DOHH2 (cell line): Measurements from ENCODE around the gene NBEA.

Experiments
- H3F3A ChIP-seq: fragments of 200-600 bp; sonication (generic), shearing (Covaris generic); 2 replicates; pipeline ENCODE4 v1.6.0; 2016; ENCODE audit warnings: antibody characterized with exemption, mild to moderate bottlenecking; ENCODE audit not compliant: control insufficient read depth, insufficient read depth
- H3K27ac ChIP-seq: fragments of 200-600 bp; sonication (generic); 2 replicates; pipeline ENCODE4 v1.5.1; 2014; ENCODE audit warnings: low read depth, mild to moderate bottlenecking, low read length, moderate library complexity
- H3K27me3 ChIP-seq: fragments of 200-600 bp; sonication (generic); 2 replicates; pipeline ENCODE4 v1.6.1; 2014; ENCODE audit warnings: mild to moderate bottlenecking, low read length, mixed read lengths; ENCODE audit not compliant: control insufficient read depth
- H3K36me3 ChIP-seq: fragments of 200-600 bp; sonication (generic); 2 replicates; pipeline ENCODE4 v1.6.1; 2014; ENCODE audit warnings: mild to moderate bottlenecking, low read length, moderate library complexity, mixed read lengths; ENCODE audit not compliant: control insufficient read depth
- H3K4me1 ChIP-seq: fragments of 200-600 bp; sonication (generic); 2 replicates; pipeline ENCODE4 v1.6.1; 2014; ENCODE audit warnings: mild to moderate bottlenecking, low read length, mixed read lengths; ENCODE audit not compliant: control insufficient read depth
- H3K4me2 ChIP-seq: fragments of 200-600 bp; sonication (generic); 2 replicates; pipeline ENCODE4 v1.6.0; 2014; ENCODE audit warnings: mild to moderate bottlenecking, low read length, moderate library complexity
- H3K4me3 ChIP-seq: fragments of 200-600 bp; sonication (generic); 2 replicates; pipeline ENCODE4 v1.5.1; 2014; ENCODE audit warnings: mild to moderate bottlenecking, low read length, mixed read lengths
- H3K79me2 ChIP-seq: fragments of 200-600 bp; sonication (generic); 2 replicates; pipeline ENCODE4 v1.6.1; 2014; ENCODE audit warnings: mild to moderate bottlenecking, low read length, mixed read lengths; ENCODE audit not compliant: control insufficient read depth
- H3K9me2 ChIP-seq: fragments of 200-600 bp; sonication (generic); replicated peaks from 2 replicates; pipeline ENCODE4 v1.6.1; 2014; ENCODE audit warnings: mild to moderate bottlenecking, low read length, mixed read lengths; ENCODE audit not compliant: control insufficient read depth
- H3K9me3 ChIP-seq: fragments of 200-600 bp; sonication (generic); 2 replicates; pipeline ENCODE4 v1.6.1; 2014; ENCODE audit warnings: antibody characterized with exemption, low read length, mixed read lengths; ENCODE audit not compliant: control insufficient read depth, insufficient read depth
- H4K20me1 ChIP-seq: fragments of 200-600 bp; sonication (generic); 2 replicates; pipeline ENCODE4 v1.6.0; 2014; ENCODE audit warnings: low read depth, mild to moderate bottlenecking, antibody characterized with exemption, low read length, moderate library complexity; ENCODE audit not compliant: control insufficient read depth, insufficient read depth
- CTCF ChIP-seq: fragments of 200-600 bp; sonication (generic); IDR thresholded peaks from one replicate; pipeline ENCODE4 v1.5.1; 2014; ENCODE audit warnings: antibody characterized with exemption, mild to moderate bottlenecking, low read depth, low read length; ENCODE audit not compliant: poor library complexity, severe bottlenecking
- EZH2phosphoT487 ChIP-seq: fragments of 200-600 bp; sonication (generic); IDR thresholded peaks from 2 replicates; pipeline ENCODE4 v1.6.1; 2017; ENCODE audit warnings: borderline replicate concordance, mild to moderate bottlenecking, antibody characterized with exemption, low read length, moderate library complexity, mixed read lengths

The NBEA gene

GRCh38 chr13:34943436-34944273 lies 1.6 kb downstream of the NBEA start:
- H3K4me2 ChIP-seq: peak overlapping the region; percentile 89
- H4K20me1 ChIP-seq: 0 out of 2 replicates have a peak, but pooled peaks cover 4% of the 10 kb centered on the region
- peak overlapping the region; percentile 75 for H3K4me3 ChIP-seq
- peaks cover 5% of the 10 kb centered on the region; the same call in 1 of the 2 replicates for H3F3A ChIP-seq
- TF ChIP-seq EZH2phosphoT487 (no peak), CTCF (no peak)
- no peak overlapping the region for H3K27ac ChIP-seq
- H3K4me1 ChIP-seq: peaks cover 46% of the 10 kb centered on the region
- H3K36me3 ChIP-seq: no peaks in the 10 kb centered on the region
- H3K9me2 ChIP-seq: no peaks in the 10 kb centered on the region
- H3K27me3 ChIP-seq: no peaks in the 10 kb centered on the region
- no peaks in the 10 kb centered on the region for H3K9me3 ChIP-seq
- H3K79me2 ChIP-seq: peaks cover 53% of the 10 kb centered on the region

GRCh38 chr13:34944274-34944634 lies 2.2 kb downstream of the NBEA start:
- peaks cover 5% of the 10 kb centered on the region; the same call in 1 of the 2 replicates for H3F3A ChIP-seq
- no peaks in the 10 kb centered on the region for H3K36me3 ChIP-seq
- peak overlapping the region; percentile 75 for H3K4me3 ChIP-seq
- TF ChIP-seq CTCF (no peak), EZH2phosphoT487 (no peak)
- H3K79me2 ChIP-seq: peaks cover 58% of the 10 kb centered on the region
- no peaks in the 10 kb centered on the region for H3K27me3 ChIP-seq
- H3K9me3 ChIP-seq: no peaks in the 10 kb centered on the region
- H3K4me1 ChIP-seq: peaks cover 46% of the 10 kb centered on the region
- no peaks in the 10 kb centered on the region for H3K9me2 ChIP-seq
- H4K20me1 ChIP-seq: 0 out of 2 replicates have a peak, but pooled peaks cover 4% of the 10 kb centered on the region
- H3K27ac ChIP-seq: no peak overlapping the region
- peak overlapping the region; percentile 89 for H3K4me2 ChIP-seq

GRCh38 chr13:34944751-34945150 lies 2.7 kb downstream of the NBEA start:
- no peaks in the 10 kb centered on the region for H3K27me3 ChIP-seq

More at GRCh38 chr13:34944751-34945150, 2.7 kb downstream of the NBEA start:
- H3K9me2 ChIP-seq: no peaks in the 10 kb centered on the region
- H3K4me2 ChIP-seq: peak overlapping the region; percentile 89
- TF ChIP-seq EZH2phosphoT487: no peak
- TF ChIP-seq CTCF: no peak
- H4K20me1 ChIP-seq: 0 out of 2 replicates have a peak, but pooled peaks cover 4% of the 10 kb centered on the region
- H3F3A ChIP-seq: peaks cover 5% of the 10 kb centered on the region; the same call in 1 of the 2 replicates
- peaks cover 46% of the 10 kb centered on the region for H3K4me1 ChIP-seq
- peaks cover 60% of the 10 kb centered on the region for H3K79me2 ChIP-seq
- no peaks in the 10 kb centered on the region for H3K9me3 ChIP-seq
- H3K36me3 ChIP-seq: no peaks in the 10 kb centered on the region
- peak overlapping the region; percentile 75 for H3K4me3 ChIP-seq
- H3K27ac ChIP-seq: no peak overlapping the region
